Measurements from ENCODE around the gene FUCA1. TPM values are rescaled to one million over a fixed set of nuclear protein-coding genes. Genes with fewer than 3 reads are reported as not detected.
"Not testable (repeated sequence)": the region's sequence is repeated elsewhere in the genome, so short reads cannot be mapped to it uniquely, and the experiment has no call there.

The FUCA1 gene
- total and polyA plus RNA-seq, 2 of the 8 experiments (the other 6 are each of a cell fraction or from before 2014, with no cell fraction given), result 5.9 to 6.4 TPM

DNA sequence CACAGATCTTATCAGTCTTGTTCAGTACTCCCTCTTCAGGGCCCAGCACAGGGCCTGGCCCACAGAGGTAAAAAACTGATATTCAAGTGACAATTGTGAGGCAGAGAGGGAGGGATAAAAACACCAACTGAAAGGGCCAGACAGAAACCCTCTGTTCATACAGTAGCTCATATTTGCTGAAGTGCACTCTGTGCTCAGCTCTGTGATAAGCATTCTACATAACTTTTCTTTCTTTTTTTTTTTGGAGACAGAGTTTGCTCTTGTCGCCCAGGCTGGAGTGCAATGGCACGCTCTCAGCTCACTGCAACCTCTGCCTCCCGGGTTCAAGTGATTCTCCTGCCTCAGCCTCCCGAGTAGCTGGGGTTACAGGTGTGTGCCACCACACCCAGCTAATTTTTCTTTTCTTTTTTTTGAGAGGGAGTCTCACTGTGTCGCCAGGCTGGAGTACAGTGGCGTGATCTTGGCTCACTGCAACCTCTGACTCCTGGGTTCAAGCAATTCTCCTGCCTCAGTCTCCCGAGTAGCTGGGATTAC lies 65.2 kb downstream of the FUCA1 start:
- H3K36me3 ChIP-seq (ENCODE audit: control insufficient read depth in 2 of 4, insufficient read depth in 4 of 4, low read length in 3 of 4); H2BK20ac ChIP-seq (ENCODE audit: low read length); H3K18ac ChIP-seq (ENCODE audit: extremely low read depth, low read length); H3K4me2 ChIP-seq (ENCODE audit: insufficient read depth in 1 of 2, low read depth in 2 of 2, low read length in 2 of 2); H2BK15ac ChIP-seq (ENCODE audit: low read length); H2BK5ac ChIP-seq (ENCODE audit: low read depth, low read length); H3K9me3 ChIP-seq (ENCODE audit: insufficient read depth in 2 of 2, low read depth in 1 of 2, low read length in 1 of 2); H3K79me1 ChIP-seq (ENCODE audit: low read depth, low read length); H3K23ac ChIP-seq (ENCODE audit: insufficient read length); H3K27ac ChIP-seq (ENCODE audit: low read depth, low read length); H2BK12ac ChIP-seq (ENCODE audit: low read depth, low read length); H3K79me2 ChIP-seq (ENCODE audit: control insufficient read depth in 1 of 2, insufficient read depth in 2 of 2, low read length in 2 of 2); H3K4me3 ChIP-seq (ENCODE audit: extremely low read depth in 1 of 4, insufficient read depth in 2 of 4, low read depth in 3 of 4, low read length in 4 of 4); H3K56ac ChIP-seq (replicated peaks; ENCODE audit: insufficient read length, low read depth, low read length); H3K14ac ChIP-seq (ENCODE audit: insufficient read length); H3K4ac ChIP-seq (replicated peaks; ENCODE audit: insufficient read length, low read depth, low read length); H3K27me3 ChIP-seq (replicated peaks in 1 of 4; ENCODE audit: control insufficient read depth in 3 of 4, extremely low read depth in 1 of 4, insufficient read depth in 3 of 4, low read length in 3 of 4); DNase-seq (ENCODE audit: low read depth in 1 of 2, low spot score in 2 of 2); H2AK5ac ChIP-seq (ENCODE audit: low read depth, low read length); H4K8ac ChIP-seq (ENCODE audit: extremely low read depth, insufficient read depth, low read length); H2BK120ac ChIP-seq (replicated peaks; ENCODE audit: low read depth, low read length); H4K91ac ChIP-seq (replicated peaks; ENCODE audit: insufficient read length, low read length); FAIRE-seq; H3K9ac ChIP-seq (replicated peaks in 1 of 4; ENCODE audit: extremely low read depth in 1 of 4, low read depth in 3 of 4, low read length in 3 of 4); H2AFZ ChIP-seq (ENCODE audit: low read length); H4K5ac ChIP-seq (ENCODE audit: insufficient read length, low read depth, low read length); H4K20me1 ChIP-seq (replicated peaks in 1 of 2; ENCODE audit: control insufficient read depth in 1 of 2, insufficient read depth in 2 of 2, low read length in 2 of 2): not testable (repeated sequence)
- H3K23me2 ChIP-seq (ENCODE audit: low read depth, low read length), result peaks cover 16% of the 10 kb centered on the region
- peaks cover 0 to 12% (median 9%) of the 10 kb centered on the region in 4 experiments; a peak in 5 of 7 replicates for H3K4me1 ChIP-seq (replicated peaks in 1 of 4; ENCODE audit: control insufficient read depth in 3 of 4, insufficient read depth in 4 of 4, low read length in 3 of 4)
- CTCF ChIA-PET (ENCODE audit: partially characterized antibody), result interaction anchor here (0.8 to 5.3 kb wide), 5 partner anchors 8 to 351 kb away, joined by 3 to 66 read pairs (median 4); partner anchors contain the start of gene LYPLA2
- POLR2A ChIA-PET (ENCODE audit: partially characterized antibody), result interaction anchor here (0.6 to 16.2 kb wide), 8 partner anchors 11 to 114 kb away, joined by 3 to 192 read pairs (median 5); partner anchors contain the start of genes LYPLA2, PITHD1 and RPL11
- WGBS, 2 experiments (ENCODE audit: extremely low coverage in 1 of 2, insufficient coverage in 1 of 2, insufficient read length in 1 of 2, insufficient replicate concordance in 2 of 2, low coverage in 1 of 2, low lambda C conversion rate in 2 of 2, missing lambda C conversion rate in 1 of 2), result 95% methylated on average over 7 of the region's 7 CpGs; no CpG with 5 or more reads in 1 of the 2 experiments

Data from H1 (cell line).